RWPE2 (cell line): ENCODE measurements around the gene MITF.

Experiments used
- ATAC-seq: fragments of 200-7000 bp; cut with Tn5 transposase; 3 replicates; pipeline ENCODE4 v1.9.1; 2021; ENCODE audit warnings: low read depth
- DNase-seq: peaks from one replicate; pipeline ENCODE4 v3.0.0-alpha.2; 2020; ENCODE audit warnings: low spot score
- H3K27ac ChIP-seq: fragments of 450-650 bp; 2 replicates; pipeline ENCODE4 v1.5.1; 2017; ENCODE audit warnings: mild to moderate bottlenecking; ENCODE audit not compliant: poor library complexity, severe bottlenecking
- H3K27me3 ChIP-seq: fragments of 250-450 bp; sonication (Bioruptor Pico); 2 replicates; pipeline ENCODE4 v1.5.1; 2021; ENCODE audit warnings: mild to moderate bottlenecking, moderate library complexity; ENCODE audit not compliant: insufficient read depth, poor library complexity, severe bottlenecking
- H3K36me3 ChIP-seq: fragments of 250-450 bp; sonication (Bioruptor Pico); 2 replicates; pipeline ENCODE4 v1.5.1; 2020; ENCODE audit warnings: low read depth, mild to moderate bottlenecking, moderate library complexity
- H3K4me1 ChIP-seq: fragments of 250-450 bp; sonication (Bioruptor Pico); 2 replicates; pipeline ENCODE4 v1.5.1; 2021; ENCODE audit warnings: mild to moderate bottlenecking, moderate library complexity; ENCODE audit not compliant: insufficient read depth, poor library complexity, severe bottlenecking
- H3K4me3 ChIP-seq: fragments of 250-450 bp; sonication (Bioruptor Pico); 2 replicates; pipeline ENCODE4 v1.5.1; 2021; ENCODE audit warnings: mild to moderate bottlenecking, moderate library complexity; ENCODE audit not compliant: severe bottlenecking
- H3K9me3 ChIP-seq: fragments of 250-450 bp; sonication (Bioruptor Pico); 2 replicates; pipeline ENCODE4 v1.5.1; 2021; ENCODE audit warnings: mild to moderate bottlenecking, moderate library complexity; ENCODE audit not compliant: severe bottlenecking
- CTCF ChIP-seq: fragments of 450-650 bp; IDR thresholded peaks from one replicate; pipeline ENCODE4 v1.5.1; 2017; ENCODE audit warnings: mild to moderate bottlenecking, moderate library complexity; ENCODE audit not compliant: poor library complexity, severe bottlenecking

Gene MITF

DNA sequence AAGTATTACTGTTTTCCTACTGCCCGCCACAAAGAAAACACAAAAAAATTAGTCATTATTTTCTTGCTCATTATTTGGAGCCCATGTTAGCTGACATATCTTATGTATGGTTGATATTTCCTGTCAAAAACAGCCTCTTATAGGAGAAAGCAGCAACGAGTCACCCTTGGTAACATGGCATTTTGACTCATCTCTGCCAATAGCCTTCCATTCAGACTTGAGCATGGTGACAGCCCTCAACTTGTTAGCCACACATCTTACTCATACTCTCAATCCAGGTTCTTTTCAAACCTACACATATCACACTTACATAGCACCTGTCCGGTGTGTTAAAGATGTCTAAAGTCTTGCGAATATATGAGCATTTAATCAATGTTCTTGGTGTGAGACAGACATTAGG, 150.8 kb downstream of the MITF start:
- H3K36me3 ChIP-seq = no peaks in the 10 kb centered on the region
- H3K27ac ChIP-seq = peak overlapping the region; percentile 46
- peak; percentile 94 for ATAC-seq
- no peak for DNase-seq
- TF ChIP-seq CTCF = no peak
- H3K27me3 ChIP-seq = no peaks in the 10 kb centered on the region
- H3K4me3 ChIP-seq = no peak overlapping the region
- no peaks in the 10 kb centered on the region for H3K9me3 ChIP-seq
- peaks cover 18% of the 10 kb centered on the region for H3K4me1 ChIP-seq

DNA sequence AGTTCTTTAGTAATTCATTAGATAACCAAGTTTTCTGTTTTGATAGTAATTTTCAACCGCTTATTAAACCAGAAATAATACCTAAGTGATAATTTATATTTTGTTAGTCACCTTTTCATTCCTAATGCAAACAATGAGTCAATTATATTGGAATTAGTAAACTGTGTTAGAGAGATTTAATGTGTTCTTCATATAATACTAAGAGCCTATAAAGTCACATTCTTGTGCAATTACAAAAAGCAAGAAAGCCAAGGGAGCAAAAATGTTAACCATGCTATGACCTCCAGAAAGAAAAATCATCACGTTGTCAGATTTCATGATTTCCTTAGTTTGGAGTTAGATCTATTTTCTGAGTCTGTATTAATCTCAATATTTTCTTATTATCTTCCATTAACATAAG, 151.4 kb downstream of the MITF start:
- no peaks in the 10 kb centered on the region for H3K36me3 ChIP-seq

DNA sequence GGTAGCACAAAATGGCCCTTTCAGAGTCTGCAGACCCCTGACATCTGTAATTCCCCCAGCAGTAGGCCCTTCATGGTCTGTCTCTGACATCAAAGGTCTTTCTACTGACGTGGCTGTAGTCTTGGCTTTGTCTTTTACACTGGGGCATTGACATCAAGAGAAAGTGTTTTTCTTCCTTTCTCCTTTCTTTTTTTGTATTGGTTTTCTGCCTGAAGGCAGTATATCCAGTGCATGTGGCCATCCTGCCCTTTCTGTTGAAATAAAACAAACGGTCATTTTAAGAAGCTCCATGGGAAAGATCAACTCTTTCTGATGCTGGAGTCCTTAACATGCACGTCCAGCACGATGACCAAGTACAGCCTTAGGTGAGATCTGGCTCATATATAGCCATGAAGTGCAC, 153.4 kb downstream of the MITF start:
- Histone ChIP-seq H3K9me3 (no peaks in the 10 kb centered on the region), H3K36me3 (no peaks in the 10 kb centered on the region), H3K4me1 (peaks cover 18% of the 10 kb centered on the region), H3K27ac (no peak overlapping the region), H3K4me3 (no peak overlapping the region), H3K27me3 (no peaks in the 10 kb centered on the region)
- DNase-seq (no peak), ATAC-seq (no peak)
- TF ChIP-seq CTCF = no peak

More for the DNA sequence above, 151.4 kb downstream of the MITF start:
- DNase-seq (no peak), ATAC-seq (peak; percentile 66)
- Histone ChIP-seq H3K9me3 (no peaks in the 10 kb centered on the region), H3K27ac (peak overlapping the region; percentile 46), H3K4me3 (no peak overlapping the region), H3K27me3 (no peaks in the 10 kb centered on the region), H3K4me1 (peaks cover 18% of the 10 kb centered on the region)
- TF ChIP-seq CTCF = no peak

DNA sequence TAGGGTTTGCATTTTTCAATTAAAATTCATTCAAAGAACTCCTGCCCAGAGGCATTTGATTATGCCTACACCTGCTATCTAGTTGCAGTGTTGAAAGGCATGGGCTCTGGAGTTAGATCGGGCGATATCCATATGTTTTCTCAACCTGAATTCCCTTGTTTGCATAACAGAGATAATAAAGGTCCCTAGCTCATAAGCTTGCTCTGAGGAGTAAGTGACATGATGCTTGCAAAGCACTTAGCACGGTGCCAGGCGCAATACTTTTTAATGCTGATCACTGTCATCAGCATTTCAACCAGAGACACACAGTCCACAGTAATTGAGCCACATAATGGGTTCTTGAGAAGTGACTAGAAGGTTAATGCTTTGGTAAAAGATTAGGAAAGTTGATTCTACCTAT, 154.0 kb downstream of the MITF start:
- DNase-seq (no peak), ATAC-seq (no peak)
- TF ChIP-seq CTCF = no peak

GRCh38 chr3:69896095-69896494, 156.8 kb downstream of the MITF start:
- H3K4me1 ChIP-seq = peaks cover 2% of the 10 kb centered on the region
- ATAC-seq (no peak), DNase-seq (no peak)
- no peaks in the 10 kb centered on the region for H3K27me3 ChIP-seq
- H3K27ac ChIP-seq = no peak overlapping the region
- no peaks in the 10 kb centered on the region for H3K36me3 ChIP-seq
- H3K9me3 ChIP-seq = no peaks in the 10 kb centered on the region
- H3K4me3 ChIP-seq = no peak overlapping the region
- TF ChIP-seq CTCF = no peak

More for the DNA sequence above, 154.0 kb downstream of the MITF start:
- Histone ChIP-seq H3K27ac (no peak overlapping the region), H3K27me3 (no peaks in the 10 kb centered on the region), H3K4me1 (peaks cover 18% of the 10 kb centered on the region), H3K9me3 (no peaks in the 10 kb centered on the region), H3K36me3 (no peaks in the 10 kb centered on the region), H3K4me3 (no peak overlapping the region)
